Superior temporal gyrus (tissue), 1 donor: ENCODE measurements around the gene DENND5B.
A peak's percentile ranks its signal among the peaks of the same experiment; 100 is the strongest.

ENCODE experiments used
- DNase-seq: peaks from one replicate; pipeline ENCODE4 v3.0.0-alpha.2; 2016; ENCODE audit errors: extremely low spot score

The DENND5B gene

DNA sequence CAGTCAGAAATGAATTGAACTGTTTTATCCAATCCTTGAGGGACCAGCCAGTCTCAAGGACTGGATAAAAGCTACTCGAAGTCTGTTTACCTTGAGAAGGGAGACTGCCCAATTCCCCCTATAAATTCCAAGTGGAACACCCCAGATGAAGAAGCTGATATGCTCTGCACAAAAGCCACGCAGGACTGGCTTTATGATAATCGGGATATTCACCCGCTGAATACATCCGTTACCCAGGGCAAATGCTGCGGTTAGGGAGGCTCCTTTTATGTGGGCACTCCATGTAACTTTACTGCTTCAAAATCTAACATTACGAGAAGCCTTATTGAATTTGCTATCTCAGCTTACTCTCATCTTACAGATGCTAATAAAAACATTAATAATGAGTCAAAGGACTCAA lies 119.1 kb downstream of the DENND5B start:
- no peak for DNase-seq

- no peak for DNase-seq
Observed at GRCh38 chr12:31471051-31471450, 119.9 kb downstream of the DENND5B start.

DNA sequence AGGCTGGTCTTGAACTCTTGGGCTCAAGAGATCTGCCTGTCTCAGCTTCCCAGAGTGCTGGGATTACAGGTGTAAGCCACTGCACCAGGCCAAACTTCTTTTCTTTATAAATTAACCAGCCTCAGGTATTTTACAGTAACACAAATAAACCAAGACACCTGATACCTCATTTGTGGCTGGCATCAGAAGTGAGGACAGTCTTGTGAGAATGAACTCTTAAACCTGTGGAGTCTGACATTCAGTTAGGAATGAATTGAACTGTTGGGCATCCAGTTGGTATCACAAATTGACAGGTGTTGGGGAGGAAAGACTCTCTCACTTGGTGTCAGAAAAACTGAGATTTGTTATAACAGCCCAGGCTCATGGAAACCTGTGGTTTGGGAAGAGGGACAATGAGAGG lies 120.5 kb downstream of the DENND5B start:
- no peak for DNase-seq

DNA sequence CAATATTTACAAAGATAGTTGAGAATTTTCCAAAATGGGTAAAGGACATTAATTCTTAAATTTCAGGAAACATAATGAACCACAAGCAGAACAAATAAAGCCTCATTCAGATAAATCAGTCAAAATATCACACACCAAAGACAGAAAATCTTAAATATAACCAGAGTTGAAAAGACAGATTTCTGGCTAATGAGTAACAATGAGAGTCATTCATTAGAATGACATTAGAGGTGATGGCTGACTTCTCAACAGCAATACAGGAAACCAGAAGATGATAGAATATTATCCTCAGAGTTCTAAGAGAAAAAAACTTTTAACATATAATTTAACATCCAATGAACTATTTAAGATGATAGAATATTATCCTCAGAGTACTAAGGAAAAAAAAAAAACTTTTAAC lies 124.2 kb downstream of the DENND5B start:
- no peak for DNase-seq

DNA sequence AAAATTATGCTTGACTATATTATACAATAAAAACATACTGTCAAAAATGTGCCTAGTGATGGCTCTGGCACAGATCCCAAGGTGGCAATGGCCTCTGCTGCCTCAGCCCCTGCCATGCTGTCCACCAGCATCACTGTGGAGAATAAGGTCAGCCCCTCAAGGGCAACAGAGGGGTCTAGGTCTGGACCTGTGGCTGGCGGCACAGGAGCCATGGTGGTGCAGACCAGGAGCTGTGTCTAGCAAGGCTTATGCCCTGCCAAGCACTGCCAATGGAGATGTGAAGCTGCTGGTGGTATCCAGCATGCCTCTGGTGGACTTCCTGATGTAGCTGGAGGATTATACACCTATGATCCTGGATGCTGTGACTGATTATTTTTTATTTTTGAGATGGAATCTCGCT lies 125.9 kb downstream of the DENND5B start:
- no peak for DNase-seq

DNA sequence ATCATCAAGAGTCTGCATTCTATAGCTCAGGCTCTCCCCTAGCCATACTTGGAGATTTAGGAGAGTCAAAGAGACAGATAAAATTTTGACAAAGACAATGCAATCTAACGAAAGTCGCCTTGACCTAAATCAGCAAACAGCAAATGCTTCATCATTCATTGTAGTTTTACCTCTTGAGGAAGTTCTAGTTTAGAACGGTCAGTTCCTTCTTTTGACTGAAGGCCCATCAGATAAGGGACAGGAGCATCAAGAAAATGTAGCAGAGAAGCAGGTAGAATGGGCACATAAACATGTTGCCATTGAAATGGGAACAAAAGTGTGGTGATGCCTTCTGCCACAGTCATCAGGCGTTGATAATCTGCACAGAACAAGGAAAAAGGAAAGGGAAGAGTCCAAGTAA lies 130.9 kb downstream of the DENND5B start:
- DNase-seq = no peak

DNA sequence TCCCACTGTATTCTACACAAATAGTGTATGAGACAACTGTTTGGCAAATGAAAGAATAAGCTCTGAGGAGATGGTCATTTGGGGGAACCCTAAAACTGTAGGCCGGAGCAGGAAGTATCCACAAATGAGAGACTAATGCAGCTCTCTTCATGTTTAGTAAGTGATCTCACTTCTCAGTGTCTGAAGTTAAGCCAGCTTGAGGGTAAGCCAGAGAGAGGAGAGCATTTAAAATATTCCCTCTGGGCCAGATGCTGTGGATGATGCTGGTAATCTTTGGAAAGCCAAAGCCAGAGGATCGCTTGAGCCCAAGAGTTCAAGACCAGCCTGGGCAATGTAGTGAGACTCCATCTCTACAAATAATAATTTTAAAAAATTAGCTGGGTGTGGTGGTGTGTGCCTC lies 134.4 kb downstream of the DENND5B start:
- no peak for DNase-seq

- no peak for DNase-seq
Observed at GRCh38 chr12:31444736-31445135, 146.2 kb downstream of the DENND5B start.

- DNase-seq = no peak
Observed at GRCh38 chr12:31440586-31440985, 150.3 kb downstream of the DENND5B start.

DNA sequence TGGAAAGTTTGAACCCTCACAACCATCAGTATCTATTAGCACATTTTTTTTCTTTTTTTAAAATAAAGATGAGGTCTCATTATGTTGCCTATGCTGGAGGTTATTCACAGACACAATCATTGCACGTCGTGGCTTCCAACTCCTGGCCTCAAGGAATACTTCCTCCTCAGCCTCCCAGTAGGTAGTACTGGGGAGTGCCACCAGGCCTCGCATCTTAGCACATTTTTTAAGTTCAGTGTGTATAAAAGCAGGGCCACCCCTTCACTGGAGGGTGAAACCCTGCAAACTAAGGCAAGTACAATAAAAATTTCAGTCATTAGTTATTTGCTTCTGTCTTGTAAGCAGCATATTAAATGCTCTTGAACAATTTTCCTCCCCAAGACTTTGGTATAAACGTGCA lies 150.8 kb downstream of the DENND5B start:
- no peak for DNase-seq

DNA sequence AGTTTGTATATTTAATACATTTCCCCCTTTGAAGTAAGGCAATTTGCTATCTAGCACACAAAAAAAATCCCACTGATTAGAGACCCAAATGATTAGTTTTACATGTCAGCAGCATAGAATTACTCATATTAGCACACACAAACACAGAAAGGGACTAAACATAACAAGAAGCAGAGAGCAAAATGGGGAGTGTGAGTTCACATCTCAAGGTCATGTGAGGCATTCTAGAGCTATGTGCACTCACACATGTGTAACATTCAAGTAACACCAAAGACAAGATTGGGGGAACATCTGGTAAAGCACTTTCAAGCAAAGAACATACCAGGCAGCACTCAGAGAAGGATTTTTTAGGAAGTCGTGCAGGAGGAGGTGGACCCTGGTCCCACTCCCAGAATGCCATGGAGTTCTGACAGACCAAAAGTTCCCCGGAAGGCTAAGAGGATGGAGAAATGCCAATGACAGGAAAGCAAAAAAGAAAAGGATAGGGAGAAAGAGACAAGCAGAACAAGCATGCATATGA lies 159.2 kb downstream of the DENND5B start:
- no peak for DNase-seq

GRCh38 chr12:31423405-31423804 lies 167.5 kb downstream of the DENND5B start:
- DNase-seq = no peak

DNA sequence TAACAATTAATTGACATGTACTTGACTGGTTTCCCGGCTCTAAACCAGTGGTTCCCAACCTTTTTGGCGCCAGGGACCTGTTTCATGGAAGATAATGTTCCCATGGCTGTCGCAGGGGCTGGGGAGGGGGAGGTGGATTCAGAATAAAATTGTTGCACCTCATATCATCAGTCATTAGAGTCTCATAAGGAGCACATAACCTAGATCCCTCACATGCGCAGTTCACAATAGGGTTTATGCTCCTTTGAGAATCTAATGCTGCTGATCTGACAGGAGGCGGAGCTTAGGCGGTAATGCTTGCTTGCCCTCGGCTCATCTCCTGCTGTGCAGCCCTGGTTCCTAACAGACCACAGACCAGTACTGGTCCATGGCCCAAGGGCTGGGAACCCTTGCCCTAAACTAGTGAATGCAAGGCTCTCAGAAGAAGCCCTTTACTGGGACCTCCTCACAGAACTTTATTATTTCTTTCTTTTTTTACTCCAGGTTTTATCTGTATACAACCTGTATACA lies 178.6 kb downstream of the DENND5B start:
- DNase-seq = no peak

GRCh38 chr12:31408763-31409162 lies 182.2 kb downstream of the DENND5B start:
- no peak for DNase-seq

DNA sequence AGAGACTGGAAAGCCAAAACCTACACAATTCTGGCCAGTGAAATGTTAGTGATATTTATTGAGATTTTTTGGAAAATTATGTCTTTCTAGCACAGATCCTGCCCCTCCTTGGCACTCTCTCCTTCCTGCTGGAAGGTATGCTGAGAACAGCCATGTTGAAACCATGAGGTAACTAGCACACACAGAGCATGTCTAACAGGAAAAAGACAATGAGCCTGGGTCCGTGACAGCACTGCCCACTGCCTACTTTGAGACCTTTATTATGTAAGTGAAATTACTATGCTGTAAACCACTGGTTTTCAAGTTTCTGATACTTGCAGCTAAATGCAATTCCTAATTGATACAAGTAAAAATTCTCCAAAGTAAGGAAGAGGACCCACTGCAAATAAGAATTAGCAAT lies 183.4 kb downstream of the DENND5B start:
- no peak for DNase-seq

- DNase-seq = no peak
Observed at GRCh38 chr12:31406345-31406744, 184.6 kb downstream of the DENND5B start.

DNA sequence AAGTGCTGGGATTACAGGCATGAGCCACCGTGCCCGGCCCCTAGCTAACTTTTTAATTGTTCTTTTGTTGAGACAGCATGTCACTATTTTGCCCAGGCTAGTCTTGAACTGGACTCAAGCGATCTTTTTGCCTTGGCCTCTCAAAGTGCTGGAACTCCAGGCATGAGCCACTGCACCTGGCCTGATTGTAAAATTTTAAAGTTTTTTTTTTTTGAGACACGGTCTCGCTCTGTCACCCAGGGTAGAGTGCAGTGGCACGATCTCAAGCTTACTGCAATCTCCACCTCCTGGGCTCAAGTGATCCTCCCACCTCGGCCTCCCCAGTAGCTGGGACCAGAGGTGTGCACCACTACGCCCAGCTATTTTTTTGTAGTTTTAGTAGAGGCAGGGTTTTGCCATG lies 185.9 kb downstream of the DENND5B start:
- DNase-seq = no peak

GRCh38 chr12:31403099-31403607 lies 187.8 kb downstream of the DENND5B start:
- peak; percentile 91 for DNase-seq

GRCh38 chr12:31393004-31393550 lies 197.9 kb downstream of the DENND5B start:
- DNase-seq = no peak

- no peak for DNase-seq
Observed at GRCh38 chr12:31390991-31391390, 199.9 kb downstream of the DENND5B start.

GRCh38 chr12:31388713-31389112 lies 202.2 kb downstream of the DENND5B start:
- no peak for DNase-seq

DNA sequence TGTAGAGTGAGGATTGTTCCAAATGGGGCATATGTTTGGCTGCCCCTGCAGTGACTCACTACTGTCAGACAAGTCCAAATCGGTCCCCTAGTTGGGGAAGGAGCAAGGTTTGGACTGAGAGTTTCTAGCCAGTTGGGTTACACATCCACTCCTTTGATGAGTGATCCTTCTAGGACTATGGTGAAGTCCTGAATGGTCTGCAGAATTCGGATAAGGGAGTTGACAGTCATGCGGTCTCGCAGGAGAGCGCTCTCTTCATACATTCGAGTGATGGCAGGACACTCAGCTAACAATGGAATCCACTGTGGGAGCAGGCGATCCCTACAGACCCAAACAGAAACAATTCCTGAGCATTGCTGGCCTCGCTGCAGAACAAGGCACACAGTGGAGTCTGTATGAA lies 203.5 kb downstream of the DENND5B start:
- DNase-seq = no peak

DNA sequence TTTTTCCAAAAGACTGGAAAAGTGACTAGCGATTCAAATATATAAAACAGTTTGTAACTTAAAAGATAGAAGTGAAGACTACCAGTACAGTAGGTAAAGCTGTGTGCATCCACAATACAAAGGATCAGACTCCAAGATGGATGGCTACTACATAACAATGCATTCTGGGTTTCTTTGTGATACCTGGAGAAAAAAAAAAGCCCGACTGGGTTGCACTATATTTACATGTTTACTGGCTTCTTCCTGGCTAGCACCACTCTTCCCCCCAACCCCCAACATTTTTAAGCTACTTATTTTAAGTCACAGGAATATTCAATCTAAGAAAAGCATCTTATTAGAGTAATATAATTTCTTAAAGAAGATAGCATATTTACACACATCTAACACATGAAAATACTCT lies 203.9 kb downstream of the DENND5B start:
- no peak for DNase-seq

GRCh38 chr12:31386364-31386777 lies 204.6 kb downstream of the DENND5B start:
- no peak for DNase-seq
